GM21515 (cell line): ENCODE results near the gene AP1G2.
"Not testable (repeated sequence)": the region's sequence is repeated elsewhere in the genome, so short reads cannot be mapped to it uniquely, and the experiment has no call there.

Source experiments
- ATAC-seq: cut with Tn5 transposase; IDR thresholded peaks from one replicate; pipeline ENCODE4 v1.9.1; 2021; ENCODE audit not compliant: unreplicated experiment

Gene AP1G2

GRCh38 chr14:23600322-23600707, 32.7 kb upstream of the AP1G2 start:
- no peak for ATAC-seq

GRCh38 chr14:23594191-23594590, 26.6 kb upstream of the AP1G2 start:
- ATAC-seq = not testable (repeated sequence)

- no peak for ATAC-seq
Observed at GRCh38 chr14:23590198-23590597, 22.6 kb upstream of the AP1G2 start.

- ATAC-seq = no peak
Observed at GRCh38 chr14:23589606-23590005, 22.0 kb upstream of the AP1G2 start.

GRCh38 chr14:23588884-23589598, 21.4 kb upstream of the AP1G2 start:
- ATAC-seq = peak; percentile 83

- not testable (repeated sequence) for ATAC-seq
Observed at GRCh38 chr14:23584527-23585203, 17.1 kb upstream of the AP1G2 start.

GRCh38 chr14:23583761-23584526, 16.4 kb upstream of the AP1G2 start:
- ATAC-seq = not testable (repeated sequence)

- no peak for ATAC-seq
Observed at GRCh38 chr14:23582906-23583760, 15.5 kb upstream of the AP1G2 start.

GRCh38 chr14:23580948-23581281, 13.3 kb upstream of the AP1G2 start:
- no peak for ATAC-seq

GRCh38 chr14:23580152-23580926, 12.7 kb upstream of the AP1G2 start:
- ATAC-seq = no peak

GRCh38 chr14:23579739-23580138, 12.1 kb upstream of the AP1G2 start:
- ATAC-seq = no peak

- no peak for ATAC-seq
Observed at GRCh38 chr14:23579311-23579630, 11.7 kb upstream of the AP1G2 start.

- ATAC-seq = no peak
Observed at GRCh38 chr14:23578560-23579310, 11.1 kb upstream of the AP1G2 start, which contains the start of gene JPH4. TSS of gene JPH4 (minus strand) at chr14:23578790. CDS start at chr14:23577453, 1,337 bp downstream.

- ATAC-seq = no peak
Observed at GRCh38 chr14:23577710-23578392, 10.3 kb upstream of the AP1G2 start.

- no peak for ATAC-seq
Observed at GRCh38 chr14:23577004-23577681, 9.6 kb upstream of the AP1G2 start.

GRCh38 chr14:23573384-23574015, 5.9 kb upstream of the AP1G2 start:
- no peak for ATAC-seq

- no peak for ATAC-seq
Observed at GRCh38 chr14:23572836-23573235, 5.2 kb upstream of the AP1G2 start.

- ATAC-seq = no peak
Observed at GRCh38 chr14:23572524-23572828, 4.9 kb upstream of the AP1G2 start.
